Body of pancreas (tissue), 4 donors: ENCODE results near the gene CNTRL. TPM values are rescaled to one million over a fixed set of nuclear protein-coding genes. Genes with fewer than 3 reads are reported as not detected.
"Not testable (repeated sequence)": the region's sequence is repeated elsewhere in the genome, so short reads cannot be mapped to it uniquely, and the experiment has no call there.

Experiments used
- ATAC-seq: fragments of 150-250 bp; one replicate; pipeline ENCODE4 v1.9.1; 2016
- DNase-seq, 4 donors: peaks; one replicate each; pipeline ENCODE4 v3.0.0-alpha.2; 2019
- H3K27ac ChIP-seq, 4 donors: fragments of 200-600 bp; sonication (generic); 1 replicate in 3 of 4; 2 replicates in 1 of 4; pipeline versions ENCODE4 v1.5.1 to v1.6.1; 2016 to 2019; ENCODE audit warnings: mild to moderate bottlenecking in 1 of 4, mixed read lengths in 1 of 4, moderate library complexity in 1 of 4
- H3K27me3 ChIP-seq, 2 donors: fragments of 200-600 bp; sonication (generic); one replicate each; pipeline ENCODE4 v1.6.0; 2016; ENCODE audit warnings: mild to moderate bottlenecking in 1 of 2
- H3K36me3 ChIP-seq, 2 donors: fragments of 200-600 bp; sonication (generic); replicated peaks in 1 of 2; 2 replicates each; pipeline ENCODE4 v1.5.1; 2016; ENCODE audit warnings: low read depth in 2 of 2; ENCODE audit not compliant: insufficient read depth in 1 of 2
- H3K4me1 ChIP-seq: fragments of 200-600 bp; sonication (generic); one replicate; pipeline ENCODE4 v1.6.0; 2016
- H3K4me3 ChIP-seq, 2 donors: fragments of 200-600 bp; sonication (generic); 1 replicate in 1 of 2; 2 replicates in 1 of 2; pipeline ENCODE4 v1.5.1; 2016 to 2019
- H3K9me3 ChIP-seq, 3 donors: fragments of 200-600 bp; sonication (generic); 1 replicate in 2 of 3; 2 replicates in 1 of 3; pipeline ENCODE4 v1.5.1; 2016
- CTCF ChIP-seq, 7 experiments: fragments of 450-650 bp in 4 of 7; fragments of 200-600 bp in 3 of 7; sonication (generic) in 3 of 7; IDR thresholded peaks; one replicate each; pipeline ENCODE4 v1.5.1; 2016 to 2019; ENCODE audit warnings: antibody characterized with exemption in 7 of 7
- POLR2A ChIP-seq, 3 donors: fragments of 450-650 bp; IDR thresholded peaks; one replicate each; pipeline ENCODE4 v1.6.1; 2016; ENCODE audit warnings: antibody characterized with exemption in 3 of 3, mild to moderate bottlenecking in 2 of 3
- WGBS, 2 donors: methylation state at CpG; one replicate each; pipeline ENCODE4 v1.1.5; 2017; 5-methylcytosine and 5-hydroxymethylcytosine counted together
- intact Hi-C: fragments of 100-400 bp; cut with DNase I; formaldehyde crosslinking; loops from one replicate; pipeline ENCODE4 v1.15.1; 2023
- total RNA-seq, 2 donors: library from RNA; depleted of rRNA; stranded (reverse); fragments of >200 nt; gene quantifications; one replicate each; pipeline ENCODE4 v1.1.0, GENCODE V29; 2016

The CNTRL gene
- total RNA-seq, 2 donors from 2014 or later = 16.1 to 20.8 TPM

DNA sequence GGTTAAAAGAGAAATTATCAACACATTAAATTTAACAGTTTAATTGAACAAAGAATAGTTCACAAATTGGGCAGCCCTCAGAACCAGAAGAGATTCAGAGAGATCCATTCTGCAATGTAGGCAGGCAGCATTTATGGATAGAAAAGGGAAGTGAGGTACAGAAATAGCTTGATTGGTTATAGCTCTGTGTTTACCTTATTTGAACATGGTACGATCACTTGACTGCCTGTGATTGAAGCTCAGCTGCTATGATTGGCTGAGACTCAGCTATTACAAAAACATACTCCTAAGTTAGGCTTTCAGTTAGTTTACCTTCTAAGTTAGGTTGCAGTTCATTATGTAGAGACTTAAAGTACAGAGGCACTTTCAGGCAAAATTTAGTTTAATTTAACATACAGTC, 7.3 kb downstream of the CNTRL start:
- TF ChIP-seq POLR2A (IDR thresholded peaks at IDR 0.05) (no peak), CTCF (IDR thresholded peaks at IDR 0.05) (no peak)
- Histone ChIP-seq H3K4me3 (no peak overlapping the region), H3K4me1 (no peaks in the 10 kb centered on the region), H3K27ac (no peak overlapping the region), H3K27me3 (no peaks in the 10 kb centered on the region), H3K36me3 (peaks cover 0 to 9% of the 10 kb centered on the region in 2 donors), H3K9me3 (no peaks in the 10 kb centered on the region)
- intact Hi-C loops = no loop called here
- 50 to 68% methylated on average over 1 of the region's 1 CpG for WGBS, 2 donors
- no peak for DNase-seq
- ATAC-seq = no peak

- H3K4me1 ChIP-seq = no peaks in the 10 kb centered on the region
- 71 to 78% methylated on average over 1 of the region's 1 CpG for WGBS, 2 donors
- DNase-seq (no peak), ATAC-seq (no peak)
- H3K27ac ChIP-seq = no peak overlapping the region
- H3K4me3 ChIP-seq = no peak overlapping the region
- peaks cover 0 to 9% of the 10 kb centered on the region in 2 donors for H3K36me3 ChIP-seq
- no peaks in the 10 kb centered on the region for H3K27me3 ChIP-seq
- no peaks in the 10 kb centered on the region for H3K9me3 ChIP-seq
- intact Hi-C loops = no loop called here
- TF ChIP-seq CTCF (IDR thresholded peaks at IDR 0.05) (no peak), POLR2A (IDR thresholded peaks at IDR 0.05) (no peak)
Measured at GRCh38 chr9:121085661-121086060, 10.9 kb downstream of the CNTRL start.

DNA sequence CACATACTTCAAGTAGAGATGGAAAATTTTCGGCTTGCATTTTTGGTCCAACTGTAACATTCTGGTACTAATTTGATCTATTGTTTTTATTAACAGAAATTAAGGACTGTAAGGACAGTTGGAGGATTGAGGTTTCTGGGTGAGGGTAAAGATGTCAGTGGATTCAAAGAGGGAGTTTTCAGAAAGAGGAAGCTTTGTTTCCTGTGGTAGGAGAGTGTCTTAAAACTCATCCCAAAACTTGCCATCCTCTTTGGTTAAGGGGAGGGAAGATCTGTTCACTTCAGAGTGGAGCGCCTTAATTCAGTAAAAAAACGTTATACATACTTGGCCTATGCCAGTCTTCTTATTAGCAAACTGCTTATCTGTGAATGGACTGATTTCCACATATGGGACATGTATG, 13.8 kb downstream of the CNTRL start:
- WGBS, 2 donors = 75% methylated on average over 3 of the region's 3 CpGs
- Histone ChIP-seq H3K4me1 (no peaks in the 10 kb centered on the region), H3K36me3 (peaks cover 0 to 2% of the 10 kb centered on the region in 2 donors), H3K9me3 (no peaks in the 10 kb centered on the region), H3K27ac (no peak overlapping the region), H3K27me3 (no peaks in the 10 kb centered on the region), H3K4me3 (no peak overlapping the region)
- DNase-seq (no peak), ATAC-seq (no peak)
- TF ChIP-seq POLR2A (IDR thresholded peaks at IDR 0.05) = no peak
- intact Hi-C loops = no loop called here

DNA sequence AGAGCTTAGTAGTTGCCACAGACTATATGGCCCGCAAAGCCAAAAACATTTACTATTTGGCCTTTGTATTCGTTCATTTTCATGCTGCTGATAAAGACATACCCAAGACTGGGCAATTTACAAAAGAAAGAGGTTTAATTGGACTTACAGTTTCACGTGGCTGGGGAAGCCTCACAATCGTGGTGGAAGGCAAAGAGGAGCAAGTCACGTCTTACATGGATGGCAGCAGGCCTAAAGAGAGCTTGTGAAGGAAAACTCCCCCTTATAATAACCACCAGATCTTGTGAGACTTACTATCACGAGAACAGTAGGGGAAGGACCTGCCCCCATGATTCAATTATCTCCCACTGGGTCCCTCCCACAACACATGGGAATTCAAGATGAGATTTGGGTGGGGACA, 16.0 kb downstream of the CNTRL start:
- H3K4me1 ChIP-seq, ATAC-seq, intact Hi-C loops, H3K4me3 ChIP-seq, H3K9me3 ChIP-seq, H3K36me3 ChIP-seq, DNase-seq, H3K27me3 ChIP-seq, H3K27ac ChIP-seq: not testable (repeated sequence)
- 90% methylated on average over 6 of the region's 6 CpGs for WGBS, 2 donors

DNA sequence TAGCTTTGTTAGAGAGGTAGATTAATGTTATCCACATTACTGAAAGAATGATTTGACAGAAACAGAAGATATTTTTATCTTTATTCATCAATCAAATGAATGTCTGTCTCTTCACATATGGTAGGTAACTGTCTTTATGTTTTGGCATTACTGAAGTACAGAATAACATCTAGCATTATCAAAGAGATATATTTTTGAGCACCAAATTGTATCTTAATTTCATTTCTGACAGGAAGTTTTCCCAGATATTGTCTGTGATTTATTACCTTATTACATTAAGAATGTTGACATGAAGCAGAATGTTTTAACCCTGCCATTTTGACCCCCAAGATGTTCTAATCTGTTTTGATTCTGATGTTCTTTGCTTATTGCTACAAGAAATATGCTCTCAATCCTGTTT, 20.3 kb downstream of the CNTRL start:
- intact Hi-C loops = no loop called here
- H3K27ac ChIP-seq = no peak overlapping the region
- ATAC-seq (no peak), DNase-seq (no peak)
- H3K9me3 ChIP-seq = no peaks in the 10 kb centered on the region
- peaks cover 11% of the 10 kb centered on the region for H3K4me1 ChIP-seq
- no peaks in the 10 kb centered on the region for H3K27me3 ChIP-seq
- no peaks in the 10 kb centered on the region for H3K36me3 ChIP-seq
- no peak overlapping the region for H3K4me3 ChIP-seq
- TF ChIP-seq POLR2A (IDR thresholded peaks at IDR 0.05) (no peak), CTCF (IDR thresholded peaks at IDR 0.05) (no peak)

GRCh38 chr9:121098567-121099198, 23.9 kb downstream of the CNTRL start:
- no peaks in the 10 kb centered on the region for H3K9me3 ChIP-seq
- no peak overlapping the region for H3K27ac ChIP-seq
- H3K27me3 ChIP-seq = no peaks in the 10 kb centered on the region
- intact Hi-C loops = no loop called here
- DNase-seq = peak in 2 of 4 donors; percentile 22 to 27
- H3K4me3 ChIP-seq = no peak overlapping the region
- no peaks in the 10 kb centered on the region for H3K36me3 ChIP-seq
- TF ChIP-seq CTCF (IDR thresholded peaks at IDR 0.05) = no peak
- no peak for TF ChIP-seq POLR2A (IDR thresholded peaks at IDR 0.05)
- H3K4me1 ChIP-seq = peaks cover 11% of the 10 kb centered on the region
- ATAC-seq = peak; percentile 64
- WGBS, 2 donors = 73 to 82% methylated on average over 5 of the region's 5 CpGs

GRCh38 chr9:121104054-121104453, 29.3 kb downstream of the CNTRL start:
- H3K27me3 ChIP-seq, H3K36me3 ChIP-seq, intact Hi-C loops, ATAC-seq, DNase-seq, H3K4me3 ChIP-seq, H3K9me3 ChIP-seq, H3K27ac ChIP-seq, H3K4me1 ChIP-seq: not testable (repeated sequence)
- 96 to 99% methylated on average over 5 of the region's 5 CpGs for whole genome bisulfite sequencing, 2 donors
